Neural progenitor cell (in vitro differentiated cells): ENCODE measurements around the gene COL4A2.

ENCODE experiments used
- EZH2 ChIP-seq: fragments of 200-600 bp; sonication (generic); IDR thresholded peaks from 2 replicates; pipeline ENCODE4 v1.6.1; 2017; ENCODE audit warnings: antibody characterized with exemption, mild to moderate bottlenecking, moderate library complexity
- EZH2phosphoT487 ChIP-seq: fragments of 200-600 bp; sonication (generic); IDR thresholded peaks from 2 replicates; pipeline ENCODE4 v1.6.1; 2017; ENCODE audit warnings: antibody characterized with exemption
- TF ChIP-seq, protein P1 (sequence below): fragments of 200-600 bp; sonication (generic); IDR thresholded peaks from 2 replicates; pipeline ENCODE4 v1.5.1; 2017; ENCODE audit warnings: antibody characterized with exemption, mild to moderate bottlenecking

DNA sequence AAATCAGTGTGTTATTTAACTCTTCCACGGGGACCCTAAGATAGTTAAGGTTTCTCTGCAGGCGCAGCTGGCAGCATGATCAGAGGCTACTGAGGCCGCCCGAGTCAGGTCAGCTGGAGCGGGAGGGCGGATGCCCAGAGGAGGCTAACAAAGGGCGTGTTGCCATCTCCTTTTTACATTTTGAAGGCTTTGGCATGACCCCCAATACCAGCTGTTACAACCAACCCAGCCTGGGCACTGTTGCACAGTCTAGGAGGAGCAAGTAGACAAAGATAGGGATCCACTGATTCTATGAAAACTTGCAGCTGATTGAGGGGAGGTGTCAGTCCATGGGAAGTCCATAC, 15.7 kb downstream of the COL4A2 start:
- TF ChIP-seq EZH2 (no peak), EZH2phosphoT487 (no peak)
- TF ChIP-seq, protein P1, sequence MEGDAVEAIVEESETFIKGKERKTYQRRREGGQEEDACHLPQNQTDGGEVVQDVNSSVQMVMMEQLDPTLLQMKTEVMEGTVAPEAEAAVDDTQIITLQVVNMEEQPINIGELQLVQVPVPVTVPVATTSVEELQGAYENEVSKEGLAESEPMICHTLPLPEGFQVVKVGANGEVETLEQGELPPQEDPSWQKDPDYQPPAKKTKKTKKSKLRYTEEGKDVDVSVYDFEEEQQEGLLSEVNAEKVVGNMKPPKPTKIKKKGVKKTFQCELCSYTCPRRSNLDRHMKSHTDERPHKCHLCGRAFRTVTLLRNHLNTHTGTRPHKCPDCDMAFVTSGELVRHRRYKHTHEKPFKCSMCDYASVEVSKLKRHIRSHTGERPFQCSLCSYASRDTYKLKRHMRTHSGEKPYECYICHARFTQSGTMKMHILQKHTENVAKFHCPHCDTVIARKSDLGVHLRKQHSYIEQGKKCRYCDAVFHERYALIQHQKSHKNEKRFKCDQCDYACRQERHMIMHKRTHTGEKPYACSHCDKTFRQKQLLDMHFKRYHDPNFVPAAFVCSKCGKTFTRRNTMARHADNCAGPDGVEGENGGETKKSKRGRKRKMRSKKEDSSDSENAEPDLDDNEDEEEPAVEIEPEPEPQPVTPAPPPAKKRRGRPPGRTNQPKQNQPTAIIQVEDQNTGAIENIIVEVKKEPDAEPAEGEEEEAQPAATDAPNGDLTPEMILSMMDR, result no peak
